HEK293T (cell line): ENCODE data around the gene TFB1M.

Source experiments
- ARNT ChIP-seq: fragments of 450-650 bp; IDR thresholded peaks from 2 replicates; pipeline ENCODE4 v1.6.1; 2017; ENCODE audit warnings: mild to moderate bottlenecking
- BHLHE40 ChIP-seq: fragments of 450-650 bp; IDR thresholded peaks from 2 replicates; pipeline ENCODE4 v1.6.1; 2016; ENCODE audit warnings: mild to moderate bottlenecking, moderate library complexity, borderline replicate concordance
- CTBP1 ChIP-seq: fragments of 450-650 bp; IDR thresholded peaks from 2 replicates; pipeline ENCODE4 v1.6.1; 2016; ENCODE audit warnings: borderline replicate concordance
- ELF4 ChIP-seq: fragments of 450-650 bp; IDR thresholded peaks from 2 replicates; pipeline ENCODE4 v1.6.1; 2017; ENCODE audit warnings: antibody characterized with exemption
- FOXA1 ChIP-seq: fragments of 450-650 bp; IDR thresholded peaks from 2 replicates; pipeline ENCODE4 v1.6.1; 2016; ENCODE audit warnings: mild to moderate bottlenecking
- FOXK2 ChIP-seq: fragments of 450-650 bp; IDR thresholded peaks from 2 replicates; pipeline ENCODE4 v1.6.1; 2016; ENCODE audit warnings: mild to moderate bottlenecking
- FOXM1 ChIP-seq: fragments of 450-650 bp; IDR thresholded peaks from 2 replicates; pipeline ENCODE4 v1.6.1; 2017; ENCODE audit warnings: mild to moderate bottlenecking, borderline replicate concordance
- NFRKB ChIP-seq: fragments of 450-650 bp; IDR thresholded peaks from 2 replicates; pipeline ENCODE4 v1.6.1; 2016; ENCODE audit warnings: mild to moderate bottlenecking, moderate library complexity
- SP1 ChIP-seq: fragments of 450-650 bp; IDR thresholded peaks from 2 replicates; pipeline ENCODE4 v1.6.1; 2017
- TARDBP ChIP-seq: fragments of 450-650 bp; IDR thresholded peaks from 2 replicates; pipeline ENCODE4 v1.6.1; 2016
- TF ChIP-seq, protein P1 (sequence below): fragments of 450-650 bp; IDR thresholded peaks from 2 replicates; pipeline ENCODE4 v1.6.1; 2016

DNA sequence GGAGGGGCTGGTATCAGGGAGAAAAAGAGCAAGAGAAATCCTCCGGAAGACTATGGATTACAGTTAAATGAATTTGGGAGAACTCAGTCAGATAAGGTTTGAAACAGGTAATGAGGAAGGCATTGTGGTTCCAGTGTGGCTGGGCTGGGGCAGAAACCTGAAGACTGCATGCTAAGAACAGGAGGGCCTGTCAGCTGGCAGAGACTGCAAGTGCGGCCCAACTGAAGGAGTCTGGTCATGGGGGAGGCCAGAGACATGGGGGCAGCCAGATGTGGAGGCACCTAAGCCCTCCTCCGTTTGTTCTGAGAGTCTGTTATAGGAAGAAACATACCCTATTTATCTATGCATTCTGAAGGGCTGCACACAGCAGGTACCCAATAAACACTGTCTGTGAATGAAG is 16.6 kb downstream of the TFB1M start:
- TF ChIP-seq SP1 = no peak
- no peak for TF ChIP-seq CTBP1
- no peak for TF ChIP-seq NFRKB
- TF ChIP-seq TARDBP = no peak
- TF ChIP-seq ARNT = no peak
- no peak for TF ChIP-seq FOXM1
- no peak for TF ChIP-seq ELF4
- no peak for TF ChIP-seq FOXA1
- TF ChIP-seq BHLHE40 = no peak
- TF ChIP-seq, protein P1, sequence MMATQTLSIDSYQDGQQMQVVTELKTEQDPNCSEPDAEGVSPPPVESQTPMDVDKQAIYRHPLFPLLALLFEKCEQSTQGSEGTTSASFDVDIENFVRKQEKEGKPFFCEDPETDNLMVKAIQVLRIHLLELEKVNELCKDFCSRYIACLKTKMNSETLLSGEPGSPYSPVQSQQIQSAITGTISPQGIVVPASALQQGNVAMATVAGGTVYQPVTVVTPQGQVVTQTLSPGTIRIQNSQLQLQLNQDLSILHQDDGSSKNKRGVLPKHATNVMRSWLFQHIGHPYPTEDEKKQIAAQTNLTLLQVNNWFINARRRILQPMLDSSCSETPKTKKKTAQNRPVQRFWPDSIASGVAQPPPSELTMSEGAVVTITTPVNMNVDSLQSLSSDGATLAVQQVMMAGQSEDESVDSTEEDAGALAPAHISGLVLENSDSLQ = no peak
- TF ChIP-seq FOXK2 = no peak
